Activated CD8-positive, alpha-beta memory T cell treated with anti-CD3 and anti-CD28 coated beads for 36 hours (primary cell): ENCODE results near the gene IDI2. TPM values are rescaled to one million over a fixed set of nuclear protein-coding genes. Genes with fewer than 3 reads are reported as not detected.
"Not testable (repeated sequence)": the region's sequence is repeated elsewhere in the genome, so short reads cannot be mapped to it uniquely, and the experiment has no call there.

Experiments
- CTCF ChIA-PET: fragments of 350-600 bp; sonication (Branson Sonifier 250); formaldehyde crosslinking; loops from one replicate; lab custom pipeline; 2021; ENCODE audit warnings: antibody characterized with exemption; lab: Charles Lee
- POLR2A ChIA-PET: fragments of 350-600 bp; sonication (Branson Sonifier 250); formaldehyde crosslinking; loops from one replicate; lab custom pipeline; 2021; ENCODE audit warnings: antibody characterized with exemption; lab: Charles Lee
- total RNA-seq, 2 experiments: library from RNA; stranded (reverse); gene quantifications; one replicate each; pipeline ENCODE4 v1.2.3, GENCODE V29; 2021

IDI2 gene
- total RNA-seq, 2 experiments from 2014 or later = not detected

DNA sequence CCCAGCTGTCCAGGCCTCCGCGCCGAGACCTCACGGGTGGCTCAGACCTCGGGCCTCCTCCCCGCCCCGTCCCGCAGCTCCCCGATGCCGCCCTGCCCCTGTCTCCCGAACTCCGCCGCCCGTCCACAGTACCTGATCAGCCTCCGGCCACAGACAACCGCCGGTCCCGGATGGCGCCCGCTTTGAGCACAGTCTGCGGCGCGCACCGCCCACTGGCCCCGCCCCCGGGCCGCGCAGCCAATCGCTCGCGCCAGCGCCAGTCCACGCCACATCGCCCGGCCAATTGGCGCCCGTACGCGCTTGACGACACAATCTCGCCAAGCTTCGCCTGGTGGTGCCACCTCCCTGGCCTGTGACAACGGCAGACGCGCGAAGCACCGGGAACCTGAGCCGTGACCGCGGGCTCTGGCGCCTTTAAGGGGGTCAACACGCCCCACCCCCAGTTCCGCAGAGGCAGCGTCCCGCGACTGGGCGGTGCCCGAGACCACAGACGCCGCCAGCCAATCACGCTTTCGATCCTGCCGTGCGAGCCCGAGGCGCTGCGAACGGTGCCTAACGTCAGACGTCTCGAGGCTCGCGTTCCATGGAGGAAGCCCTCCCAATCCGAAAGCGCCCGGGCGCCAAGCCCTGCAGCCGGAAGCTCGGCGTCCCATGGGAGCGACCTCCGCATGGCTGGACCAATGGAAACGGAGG lies 23.2 kb upstream of the IDI2 start, which contains the start of gene IDI1:
TSS of gene IDI1 (minus strand) at position 388 of the 693 bp plus-strand sequence. CDS start at position 272, 116 bp downstream.
- POLR2A ChIA-PET = interaction anchor here (0.6 to 1.3 kb wide), 7 partner anchors 13 to 117 kb away, joined by 3 to 8 read pairs (median 3); partner anchors contain the start of genes GTPBP4 and LARP4B
- CTCF ChIA-PET = interaction anchor here (1.2 kb wide), 1 partner anchor 52 kb away, joined by 3 read pairs; no protein-coding TSS in a partner anchor

DNA sequence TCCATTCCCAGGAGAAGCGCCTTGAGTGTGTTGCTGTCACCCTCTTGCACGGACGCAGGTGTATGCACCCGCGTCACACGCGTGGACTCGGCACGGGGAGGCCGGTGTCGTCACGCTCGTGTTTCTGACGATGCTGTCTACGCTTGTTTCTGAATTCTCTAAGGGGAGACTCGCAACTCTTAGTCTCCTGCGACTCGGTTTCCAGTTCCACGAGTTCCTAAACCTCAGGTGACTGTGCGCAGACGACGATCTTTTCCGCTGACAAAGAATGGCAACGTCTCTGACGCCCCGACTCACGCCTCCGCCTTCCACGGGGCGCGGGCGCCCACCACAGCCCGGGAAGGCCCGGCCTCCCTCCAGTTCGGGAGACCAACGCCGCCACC lies 22.7 kb upstream of the IDI2 start:
- ChIA-PET POLR2A (interaction anchor here (0.6 to 1.3 kb wide), 5 partner anchors 13 to 117 kb away, joined by 3 to 8 read pairs (median 4); partner anchors contain the start of genes GTPBP4 and LARP4B), CTCF (interaction anchor here (1.2 kb wide), 1 partner anchor 51 kb away, joined by 3 read pairs; no protein-coding TSS in a partner anchor)

DNA sequence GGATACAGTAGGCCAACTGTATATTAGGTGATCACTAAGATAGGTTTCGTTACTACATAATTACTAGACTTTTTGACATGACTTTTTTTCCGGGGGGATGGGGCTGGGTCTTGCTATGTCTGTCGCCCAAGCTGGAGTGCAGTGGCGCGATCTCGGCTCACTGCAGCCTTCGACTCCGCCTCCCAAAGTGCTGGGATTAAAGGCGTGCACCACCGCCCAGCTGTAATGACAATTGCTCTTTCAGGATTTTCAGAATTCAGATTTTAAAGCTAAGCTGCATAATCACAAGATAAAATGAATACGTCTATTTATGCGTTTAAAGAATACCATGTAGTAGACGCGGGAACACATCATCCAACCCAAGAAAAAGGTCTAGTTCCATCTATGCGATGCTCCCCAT lies 22.3 kb upstream of the IDI2 start:
- POLR2A ChIA-PET = interaction anchor here (0.6 to 1.2 kb wide), 4 partner anchors 13 to 61 kb away, joined by 3 to 8 read pairs (median 4); partner anchors contain the start of gene GTPBP4
- CTCF ChIA-PET = no interaction called here

DNA sequence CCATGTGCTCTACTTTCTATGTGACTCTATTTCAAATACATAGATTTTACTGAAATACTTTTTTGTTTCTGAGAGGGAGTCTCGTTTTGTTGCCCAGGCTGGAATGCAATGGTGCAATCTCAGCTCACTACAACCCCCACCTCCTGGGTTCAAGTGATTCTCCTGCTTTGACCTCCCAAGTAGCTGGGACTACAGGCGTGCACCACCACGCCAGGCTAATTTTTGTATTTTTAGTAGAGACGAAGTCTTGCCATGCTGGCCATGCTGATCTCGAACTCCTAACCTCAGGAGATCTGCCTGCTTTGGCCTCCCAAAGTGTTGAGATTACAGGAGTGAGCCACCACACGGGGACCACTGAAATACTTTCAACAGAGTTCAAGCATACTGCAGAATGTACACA lies 19.8 kb upstream of the IDI2 start:
- POLR2A ChIA-PET = no interaction called here
- CTCF ChIA-PET = no interaction called here

DNA sequence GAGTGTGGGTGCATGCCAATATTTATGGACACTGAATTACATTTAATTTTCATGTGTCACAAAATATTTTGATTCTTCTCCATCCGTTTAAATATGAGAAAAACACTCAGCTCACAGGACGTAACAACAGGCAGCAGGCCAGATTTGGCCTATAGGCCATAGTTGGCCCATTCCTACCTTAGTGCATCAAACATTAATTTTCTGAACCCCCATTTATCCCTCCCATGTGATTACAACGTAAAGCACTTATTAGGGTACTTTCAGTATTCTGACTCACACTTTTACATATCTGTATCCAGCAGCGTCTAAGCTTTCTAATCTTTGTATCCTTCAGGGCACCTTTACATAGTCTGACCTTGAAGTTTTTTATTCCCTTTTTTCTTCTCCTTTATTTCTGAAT lies 19.3 kb upstream of the IDI2 start:
- CTCF ChIA-PET = no interaction called here
- POLR2A ChIA-PET = no interaction called here

DNA sequence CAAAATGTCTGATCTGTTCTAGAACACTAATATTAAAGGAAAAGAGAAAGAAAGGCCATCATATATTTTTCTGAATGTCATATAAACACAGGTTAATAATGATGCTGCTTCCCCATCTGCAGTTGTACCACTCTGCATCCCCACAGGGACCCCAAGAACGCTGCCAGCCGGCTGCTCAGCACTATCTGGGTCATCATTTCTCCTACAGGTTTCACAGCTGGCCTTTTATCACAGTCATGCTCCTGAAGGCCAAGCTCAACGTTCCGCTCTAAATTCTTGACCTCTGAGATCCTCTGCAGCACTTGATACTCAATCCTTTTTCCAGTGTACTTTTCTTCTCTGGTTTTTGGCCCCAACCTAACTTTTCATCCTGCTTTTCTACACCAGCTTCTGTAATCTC lies 18.5 kb upstream of the IDI2 start:
- CTCF ChIA-PET = no interaction called here
- POLR2A ChIA-PET = interaction anchor here (0.6 kb wide), 1 partner anchor 233 kb away, joined by 5 read pairs; no protein-coding TSS in a partner anchor

DNA sequence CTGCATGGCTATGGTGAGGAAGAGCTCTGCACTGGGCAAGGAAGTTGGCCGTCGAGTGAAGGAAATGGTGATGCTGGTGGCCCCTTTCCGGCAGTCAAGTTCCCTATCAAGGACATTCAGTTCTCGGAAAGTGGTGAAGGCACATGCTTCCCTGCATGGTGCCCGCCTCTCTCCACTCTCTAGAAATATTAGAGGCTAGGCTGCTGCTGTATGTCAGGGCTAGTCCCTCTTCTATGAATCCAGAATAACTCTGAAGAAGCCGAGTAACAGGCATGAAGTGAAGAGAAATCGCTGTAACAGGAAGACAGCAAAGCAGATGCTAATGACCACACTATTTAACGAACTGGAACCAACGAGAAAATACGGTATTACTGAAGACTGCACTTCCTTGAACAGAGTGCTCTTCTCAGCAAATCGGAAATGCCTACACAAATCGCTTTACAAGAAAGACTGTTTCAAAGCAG lies 17.9 kb upstream of the IDI2 start:
- POLR2A ChIA-PET = interaction anchor here (0.6 kb wide), 1 partner anchor 233 kb away, joined by 5 read pairs; no protein-coding TSS in a partner anchor
- CTCF ChIA-PET = interaction anchor here (0.6 kb wide), 1 partner anchor 43 kb away, joined by 4 read pairs; no protein-coding TSS in a partner anchor

DNA sequence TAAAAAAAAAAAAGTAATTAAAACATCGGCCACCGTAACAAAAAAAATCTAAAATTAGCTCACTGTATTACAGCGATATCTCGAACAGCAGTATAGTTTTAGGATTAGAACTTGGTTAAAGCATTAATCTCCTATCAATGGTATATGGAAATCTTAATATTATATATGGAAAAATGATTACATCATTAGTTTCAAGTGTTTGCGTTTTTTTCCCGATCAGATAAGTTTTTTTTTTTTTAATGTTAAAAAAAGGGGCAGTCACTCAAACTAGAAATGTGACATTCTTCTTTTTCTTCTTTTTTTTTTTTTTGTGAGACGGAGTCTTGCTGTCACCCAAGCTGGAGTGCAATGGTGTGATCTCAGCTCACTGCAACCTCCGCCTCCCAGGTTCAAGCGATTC lies 15.9 kb upstream of the IDI2 start:
- ChIA-PET CTCF (interaction anchor here (1.4 kb wide), 1 partner anchor 43 kb away, joined by 3 read pairs; no protein-coding TSS in a partner anchor), POLR2A (no interaction called here)

DNA sequence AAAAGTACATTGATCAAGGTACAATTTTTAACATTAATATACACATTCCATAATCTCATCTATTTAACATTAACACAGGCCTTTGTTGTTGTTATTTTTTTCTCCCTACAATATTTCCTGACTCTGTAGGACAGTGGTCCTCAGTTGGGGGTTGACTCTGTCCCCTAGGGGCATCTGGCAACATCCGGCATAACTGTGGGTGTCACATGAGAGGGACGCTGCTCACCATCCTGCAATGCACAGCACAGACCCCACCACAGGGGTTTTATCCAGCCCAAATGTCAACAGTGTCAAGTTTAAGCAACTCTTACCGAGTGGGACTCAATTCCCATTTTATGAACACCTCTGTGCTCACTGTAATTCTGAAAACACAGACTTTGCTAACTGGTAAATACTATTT lies 14.5 kb upstream of the IDI2 start:
- ChIA-PET CTCF (no interaction called here), POLR2A (no interaction called here)

DNA sequence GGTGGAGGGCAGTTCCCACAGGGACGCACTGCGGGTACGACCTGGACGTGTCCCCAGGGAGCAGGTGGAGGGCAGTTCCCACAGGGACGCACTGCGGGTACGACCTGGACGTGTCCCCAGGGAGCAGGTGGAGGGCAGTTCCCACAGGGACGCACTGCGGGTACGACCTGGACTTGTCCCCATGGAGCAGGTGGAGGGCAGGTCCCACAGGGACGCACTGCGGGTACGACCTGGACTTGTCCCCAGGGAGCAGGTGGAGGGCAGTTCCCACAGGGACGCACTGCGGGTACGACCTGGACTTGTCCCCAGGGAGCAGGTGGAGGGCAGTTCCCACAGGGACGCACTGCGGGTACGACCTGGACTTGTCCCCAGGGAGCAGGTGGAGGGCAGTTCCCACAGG lies 13.1 kb upstream of the IDI2 start:
- POLR2A ChIA-PET = not testable (repeated sequence)

DNA sequence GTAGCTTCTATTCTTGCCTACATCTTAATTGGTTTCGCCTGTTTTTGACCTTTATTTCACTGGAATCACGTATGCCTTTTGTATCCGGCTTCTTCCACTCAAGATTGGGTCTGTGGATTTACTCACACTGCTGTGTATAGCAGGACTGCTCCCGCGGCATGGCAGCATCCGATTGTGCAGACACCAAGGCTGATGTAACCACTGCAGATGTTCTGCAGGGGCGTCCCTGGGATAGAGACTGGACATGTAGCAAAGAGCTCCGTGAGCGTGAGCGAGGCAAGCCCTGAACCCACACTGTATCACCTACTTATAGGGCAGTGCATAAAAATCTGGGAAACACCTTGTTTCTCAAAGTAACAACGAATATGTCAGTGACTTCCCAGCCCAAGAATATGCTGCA lies 11.4 kb upstream of the IDI2 start:
- POLR2A ChIA-PET = no interaction called here
- CTCF ChIA-PET = no interaction called here

More for the DNA sequence above, 13.1 kb upstream of the IDI2 start:
- CTCF ChIA-PET = not testable (repeated sequence)

DNA sequence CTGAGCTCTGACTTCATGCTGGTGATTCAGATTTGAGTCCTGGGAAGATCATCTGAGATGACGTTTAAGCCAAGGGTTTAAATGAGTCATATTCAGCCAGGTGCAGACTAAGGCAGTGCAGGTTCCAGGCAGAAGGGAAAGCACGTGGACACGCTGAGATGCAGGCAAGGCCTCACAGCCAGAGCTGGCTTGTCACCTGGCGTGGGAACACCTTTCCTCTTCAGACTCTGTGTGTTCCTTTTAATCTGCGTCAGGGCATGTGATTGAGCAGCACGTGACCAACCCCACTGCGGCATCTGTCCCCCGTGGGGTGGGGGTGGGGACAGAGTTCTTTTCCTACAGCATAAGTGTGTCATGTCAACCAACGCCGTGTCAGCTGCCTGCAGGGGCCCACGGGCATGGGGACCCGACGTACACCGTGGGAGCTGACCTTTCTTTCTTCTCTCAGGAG lies 10.7 kb upstream of the IDI2 start:
- POLR2A ChIA-PET = no interaction called here
- CTCF ChIA-PET = interaction anchor here (0.7 kb wide), 1 partner anchor 1193 kb away, joined by 4 read pairs; no protein-coding TSS in a partner anchor

DNA sequence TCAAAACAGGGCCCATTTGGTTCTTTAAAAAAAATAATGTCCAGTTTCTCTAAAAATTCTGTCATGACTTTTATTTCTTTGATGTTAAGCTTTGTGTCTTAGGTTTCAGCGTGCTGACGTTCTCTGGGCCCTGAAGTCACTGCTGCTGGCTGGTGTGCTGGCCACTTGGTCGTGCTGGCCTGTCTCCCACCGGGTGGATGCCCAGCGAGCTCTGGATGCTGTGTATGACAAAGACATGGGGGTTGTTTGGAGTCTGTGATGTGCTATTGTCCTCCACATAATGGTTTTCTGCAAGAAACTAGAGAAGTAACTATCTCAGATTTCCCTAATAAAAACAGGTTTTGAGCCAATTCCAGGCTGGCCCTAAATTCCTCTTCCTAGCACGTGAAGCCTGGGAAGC lies 9.5 kb upstream of the IDI2 start:
- POLR2A ChIA-PET = interaction anchor here (0.5 to 1.0 kb wide), 2 partner anchors 14 to 17 kb away, joined by 3 read pairs; partner anchors contain the start of gene IDI1
- CTCF ChIA-PET = interaction anchor here (0.5 kb wide), 1 partner anchor 119 kb away, joined by 4 read pairs; no protein-coding TSS in a partner anchor

DNA sequence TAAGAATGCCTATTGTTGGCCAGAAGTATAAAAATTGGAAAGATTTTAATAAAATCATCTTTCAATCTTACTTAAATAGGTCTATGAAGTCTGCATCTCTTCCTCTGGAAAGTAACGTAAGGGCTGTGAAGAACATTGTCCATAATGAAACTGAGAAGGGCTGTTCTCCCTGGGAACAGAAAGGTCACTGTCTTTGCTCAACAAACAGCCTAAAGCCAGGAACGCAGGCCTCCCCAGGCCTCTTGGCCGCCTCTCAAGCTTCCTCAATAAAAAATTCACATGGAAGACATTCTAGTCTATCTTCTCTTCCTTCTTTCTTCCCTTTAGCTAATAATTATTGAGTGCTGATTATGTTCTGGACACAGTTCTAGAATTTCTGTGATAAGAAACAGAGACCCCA lies 9.1 kb upstream of the IDI2 start:
- CTCF ChIA-PET = interaction anchor here (0.5 kb wide), 1 partner anchor 119 kb away, joined by 4 read pairs; no protein-coding TSS in a partner anchor

DNA sequence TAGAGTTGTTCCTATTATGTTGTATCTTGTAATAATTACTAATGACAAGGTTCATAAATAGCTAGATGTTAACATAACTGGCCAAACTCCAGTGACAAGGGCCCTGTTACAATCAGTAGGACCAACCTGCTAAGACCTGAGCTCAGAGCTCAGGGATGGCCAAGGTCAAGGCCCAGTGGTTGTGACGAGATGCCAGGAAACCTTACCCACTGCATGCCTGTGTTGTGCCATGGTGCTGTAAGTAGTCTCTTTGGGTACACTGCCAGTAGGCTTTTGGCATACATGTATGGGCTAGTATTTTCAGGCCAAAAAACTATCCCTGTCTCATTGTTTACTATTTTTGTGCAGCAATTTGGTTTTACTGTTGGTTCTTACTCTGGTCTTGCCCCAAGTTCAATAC lies 7.9 kb upstream of the IDI2 start:
- ChIA-PET CTCF (no interaction called here), POLR2A (no interaction called here)

More for the DNA sequence above, 9.1 kb upstream of the IDI2 start:
- POLR2A ChIA-PET = interaction anchor here (1.0 kb wide), 1 partner anchor 14 kb away, joined by 3 read pairs; the partner anchor contains the start of gene IDI1

DNA sequence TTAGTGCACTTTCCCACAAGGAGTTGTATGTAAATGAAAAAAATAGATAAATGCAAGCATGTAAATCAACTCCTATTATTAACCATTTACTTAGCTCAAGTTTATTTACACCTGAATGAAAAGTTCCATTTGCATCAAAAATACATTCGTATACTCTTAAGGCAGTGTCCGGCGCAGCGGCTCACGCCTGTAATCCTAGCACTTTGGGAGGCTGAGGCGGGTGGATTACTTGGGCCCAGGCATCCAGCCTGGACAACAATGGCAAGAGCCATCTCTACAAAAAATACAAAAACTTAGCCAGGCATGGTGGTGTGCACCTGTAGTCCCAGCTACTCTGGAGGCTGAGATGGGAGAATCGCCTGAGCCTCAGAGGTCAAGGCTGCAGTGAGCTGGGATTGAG lies 4.2 kb upstream of the IDI2 start:
- ChIA-PET CTCF (no interaction called here), POLR2A (no interaction called here)

DNA sequence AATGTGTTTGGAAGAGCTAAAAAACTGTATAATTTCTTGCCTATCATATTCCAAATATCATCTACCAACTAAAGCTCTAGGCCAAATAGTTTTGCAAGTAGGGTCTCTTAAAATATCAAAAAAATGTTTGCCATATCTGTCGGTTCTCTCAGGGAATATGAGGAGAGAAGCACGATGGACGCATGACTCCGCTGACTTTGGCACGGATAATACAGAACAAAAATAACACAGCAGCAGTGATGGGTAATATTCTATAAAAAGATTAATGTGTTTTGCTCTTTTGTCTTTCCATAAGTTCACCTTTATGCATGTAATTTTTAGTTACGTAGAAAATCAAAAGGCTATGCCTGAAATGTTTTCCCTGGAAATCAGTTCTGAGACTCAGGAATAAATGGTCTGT lies 919 bp upstream of the IDI2 start:
- ChIA-PET POLR2A (no interaction called here), CTCF (no interaction called here)

DNA sequence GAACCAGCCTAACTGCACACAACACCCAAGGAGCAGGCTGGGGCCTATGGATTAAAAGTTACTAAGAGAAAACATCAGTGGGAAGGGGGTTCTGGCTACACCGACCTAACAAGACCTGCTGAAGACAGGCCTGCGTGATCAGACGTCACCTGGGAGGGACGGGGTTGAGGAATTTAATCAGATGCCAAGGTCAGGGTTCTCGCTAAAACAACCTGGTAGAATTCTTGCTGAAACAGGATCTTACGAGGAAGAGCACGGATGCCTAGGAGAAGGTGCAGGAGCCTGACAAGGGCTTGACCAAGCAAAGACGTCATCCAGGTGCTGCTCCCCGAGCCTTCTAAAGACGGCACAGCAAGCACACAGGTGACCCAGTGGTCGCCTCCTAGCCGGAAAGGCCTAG lies 1.6 kb downstream of the IDI2 start:
- ChIA-PET POLR2A (no interaction called here), CTCF (no interaction called here)

DNA sequence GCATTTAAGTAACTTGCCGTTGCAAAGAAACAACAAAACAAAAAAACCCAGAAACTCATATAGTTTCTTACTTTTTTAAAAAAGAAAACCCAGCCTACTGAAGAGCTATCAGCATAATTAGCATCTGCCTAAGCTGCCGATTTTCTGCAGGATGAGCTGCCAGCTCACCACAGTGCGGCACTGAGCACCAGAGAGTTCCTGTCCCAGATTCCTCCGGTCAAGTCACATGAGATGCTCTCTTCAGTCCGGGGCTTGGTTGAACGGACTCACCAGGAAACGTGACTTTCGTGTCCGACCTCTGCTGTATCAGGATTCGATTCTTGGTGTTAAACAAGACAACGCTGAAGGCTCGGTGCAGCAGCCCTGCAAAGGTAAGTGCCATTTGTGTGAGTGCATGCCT lies 3.2 kb downstream of the IDI2 start:
- POLR2A ChIA-PET = no interaction called here
- CTCF ChIA-PET = no interaction called here

DNA sequence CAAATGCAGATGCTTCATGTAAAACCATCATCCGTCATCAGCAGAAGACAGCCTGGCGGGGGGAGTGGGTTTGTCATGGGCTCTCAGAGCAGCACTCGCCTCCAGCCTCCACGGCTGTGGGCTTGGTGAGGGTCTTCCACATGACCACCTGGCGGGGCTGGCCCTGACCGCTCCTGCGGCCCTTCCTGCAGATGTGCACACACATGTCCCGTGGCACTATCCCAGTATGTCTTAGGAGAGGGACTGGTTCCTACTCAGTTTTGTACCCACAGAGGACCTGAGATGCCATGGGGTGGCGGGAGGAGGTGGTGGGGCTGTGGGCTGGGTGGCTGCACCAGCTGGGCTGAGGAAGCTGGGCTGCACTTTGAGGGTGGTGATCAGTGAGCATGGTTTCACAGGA lies 4.7 kb downstream of the IDI2 start:
- CTCF ChIA-PET = no interaction called here
- POLR2A ChIA-PET = no interaction called here
